ENCODE measurements around the gene GFRA4. TPM values are rescaled to one million over a fixed set of nuclear protein-coding genes. Genes with fewer than 3 reads are reported as not detected.

GFRA4 gene
- total RNA-seq, 4 donors from 2014 or later: not detected

- DNase-seq (ENCODE audit: low spot score): no peak
- no peak for ATAC-seq (ENCODE audit: low FRiP score)
Measured at GRCh38 chr20:3706774-3707507, 43.7 kb upstream of the GFRA4 start.

GRCh38 chr20:3705970-3706739 lies 43.0 kb upstream of the GFRA4 start:
- TF ChIP-seq CTCF (IDR thresholded peaks at IDR 0.05): no peak
- ATAC-seq (ENCODE audit: low FRiP score): no peak

More at GRCh38 chr20:3706774-3707507, 43.7 kb upstream of the GFRA4 start:
- TF ChIP-seq CTCF (IDR thresholded peaks at IDR 0.05): no peak

GRCh38 chr20:3705491-3705969 lies 42.3 kb upstream of the GFRA4 start:
- DNase-seq (ENCODE audit: low spot score) (no peak), ATAC-seq (ENCODE audit: low FRiP score) (no peak)
- no peak for TF ChIP-seq CTCF (IDR thresholded peaks at IDR 0.05)

More at GRCh38 chr20:3705970-3706739, 43.0 kb upstream of the GFRA4 start:
- DNase-seq (ENCODE audit: low spot score): no peak

DNA sequence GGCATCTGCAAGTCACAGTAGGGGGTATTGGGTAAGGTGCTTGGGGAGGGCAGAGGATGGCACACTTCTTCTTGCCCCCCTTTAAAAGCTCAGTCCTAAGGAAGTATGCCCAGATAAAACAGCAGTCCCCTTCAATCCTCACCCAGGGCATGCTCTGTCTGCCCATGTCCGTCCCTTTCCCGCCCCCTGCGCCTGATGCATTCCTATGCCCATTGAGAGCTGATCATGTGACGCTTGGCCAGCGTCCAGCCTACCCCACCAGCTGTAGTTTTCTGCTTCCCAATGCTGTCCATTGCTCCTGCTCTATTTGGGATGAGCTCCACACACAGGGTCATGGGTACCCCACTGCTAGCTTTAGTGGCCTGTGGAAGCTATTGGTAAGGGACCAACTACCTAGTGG lies 40.9 kb upstream of the GFRA4 start:
- ATAC-seq (ENCODE audit: low FRiP score) (no peak), DNase-seq (ENCODE audit: low spot score) (no peak)
- TF ChIP-seq CTCF (IDR thresholded peaks at IDR 0.05): no peak

DNA sequence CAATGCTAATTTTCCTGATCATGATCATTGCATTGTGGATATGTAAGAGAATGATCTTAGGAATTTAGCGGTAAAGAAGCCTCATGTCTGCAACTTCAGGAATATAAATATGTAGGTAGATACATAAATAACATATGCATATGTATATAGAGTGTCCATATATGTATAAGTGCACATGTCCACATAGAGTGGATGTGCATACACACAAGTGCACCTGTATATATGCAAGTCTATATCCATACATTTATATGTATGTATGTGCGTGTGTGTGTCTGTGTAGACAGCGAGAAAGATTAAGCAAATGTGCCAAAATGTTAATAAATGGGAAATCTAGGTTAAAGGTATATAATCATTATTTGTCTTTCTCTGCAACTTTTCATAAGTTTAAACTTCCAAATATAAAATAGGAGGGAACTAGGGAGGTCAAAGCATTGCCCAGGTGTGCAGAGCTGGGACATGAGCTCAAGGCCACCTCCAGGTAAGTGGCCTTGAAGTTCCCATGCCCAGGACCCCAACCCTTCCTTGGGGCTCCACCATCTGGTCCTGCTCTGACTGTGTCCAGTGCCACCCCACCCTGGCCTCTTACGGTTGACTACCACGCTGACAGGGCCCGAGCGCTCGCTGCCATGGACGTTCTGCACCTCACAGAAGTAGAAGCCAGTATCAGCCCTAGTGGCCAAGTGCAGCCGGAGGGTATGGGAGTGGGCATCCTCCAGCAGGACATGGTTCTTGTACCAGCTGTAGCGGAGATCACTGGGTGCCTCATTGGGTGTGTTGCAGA lies 39.6 kb upstream of the GFRA4 start:
- TF ChIP-seq CTCF (IDR thresholded peaks at IDR 0.05): no peak
- no peak for ATAC-seq (ENCODE audit: low FRiP score)
- no peak for DNase-seq (ENCODE audit: low spot score)

DNA sequence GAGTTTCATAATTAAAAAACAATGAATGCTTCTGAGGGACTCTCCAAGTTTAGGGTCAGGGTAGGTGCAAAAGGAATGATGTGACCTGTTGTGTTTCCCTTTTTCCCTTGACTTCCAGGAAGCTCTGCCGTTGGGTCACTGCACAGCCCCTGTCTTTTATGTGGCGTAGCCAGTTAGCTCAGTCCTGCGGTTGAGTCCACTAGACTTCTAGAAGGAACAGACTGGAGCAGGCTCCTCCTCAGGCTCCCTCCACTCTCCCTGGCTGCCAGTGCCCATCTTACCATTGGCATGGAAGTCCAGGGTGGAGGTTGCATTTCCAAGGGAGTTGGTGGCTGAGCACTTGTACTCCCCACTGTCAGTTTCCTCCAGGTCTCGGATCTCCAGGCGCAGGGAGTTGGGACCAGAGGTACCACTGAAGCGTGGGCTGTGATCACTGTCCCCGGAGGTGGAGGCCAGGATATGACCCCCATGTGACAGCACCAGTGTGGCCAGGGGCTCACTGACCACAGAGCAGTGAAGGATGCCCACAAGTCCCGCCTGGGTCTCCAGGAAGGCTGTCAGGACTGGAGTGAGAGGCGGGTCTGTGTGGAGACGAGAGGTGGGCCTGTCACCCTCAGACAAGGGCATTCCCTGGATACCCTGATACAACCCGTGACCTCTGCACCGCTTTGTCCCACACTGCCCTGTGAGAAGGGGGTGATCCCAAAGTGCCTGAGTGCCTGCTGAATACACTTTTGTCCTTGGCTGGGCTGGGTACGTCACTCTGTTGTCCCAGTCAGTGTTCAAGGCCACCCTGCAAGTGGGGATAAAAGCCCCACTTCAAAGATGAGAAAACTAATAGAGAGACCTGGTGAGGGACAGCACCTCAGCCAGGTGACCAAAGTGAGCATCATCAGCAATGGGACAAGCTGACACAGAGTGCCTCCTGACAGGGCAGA lies 38.1 kb upstream of the GFRA4 start:
- TF ChIP-seq CTCF (IDR thresholded peaks at IDR 0.05): no peak

More for the DNA sequence above, 38.1 kb upstream of the GFRA4 start:
- no peak for ATAC-seq (ENCODE audit: low FRiP score)
- DNase-seq (ENCODE audit: low spot score): no peak

Measured in omental fat pad (tissue), 4 donors.